C4-2B (cell line): ENCODE data around the gene BEAN1.

Experiments
- CTCF ChIP-seq: fragments of 450-650 bp; conservative IDR thresholded peaks from 2 replicates; pipeline ENCODE4 v1.5.1; 2017; ENCODE audit warnings: mild to moderate bottlenecking
- ZFX ChIP-seq: fragments of 450-650 bp; IDR thresholded peaks from 2 replicates; pipeline ENCODE4 v1.6.1; 2017

- TF ChIP-seq CTCF (no peak), ZFX (no peak)
Observed at GRCh38 chr16:66444049-66444481, 17.0 kb downstream of the BEAN1 start.
